ENCODE data around the gene SNED1. TPM values are rescaled to one million over a fixed set of nuclear protein-coding genes. Genes with fewer than 3 reads are reported as not detected.

The SNED1 gene
- total and polyA plus RNA-seq, 2 experiments from 2014 or later = 1.5 to 2.8 TPM

DNA sequence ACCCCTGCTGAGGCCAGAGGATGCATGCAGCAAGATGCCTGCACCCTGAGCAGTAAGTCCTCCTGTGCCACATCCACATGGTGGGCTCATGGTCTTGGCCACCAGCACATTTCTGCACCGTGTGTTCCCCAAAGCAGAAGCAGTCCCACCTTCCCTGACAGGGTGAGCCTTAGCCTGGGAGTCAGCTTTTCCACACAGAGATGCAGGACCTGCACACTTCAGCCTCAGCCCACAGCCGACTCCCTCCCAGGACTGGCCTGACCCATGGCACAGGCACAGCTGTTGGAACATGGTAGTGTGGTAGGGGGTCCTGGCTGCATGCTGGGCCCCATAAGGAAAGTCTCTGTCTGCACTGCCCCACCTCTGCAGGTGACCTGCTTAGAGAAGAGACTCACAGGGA, 5.0 kb downstream of the SNED1 start:
- H3K4me3 Mint-ChIP-seq = no peak overlapping the region
- H3K4me1 Mint-ChIP-seq = no peaks in the 10 kb centered on the region
- peaks cover 21% of the 10 kb centered on the region for H3K27me3 Mint-ChIP-seq (ENCODE audit: insufficient read depth, low read depth, poor library complexity)
- no peak overlapping the region for H3K4me3 ChIP-seq
- no peaks in the 10 kb centered on the region for H3K36me3 ChIP-seq (ENCODE audit: insufficient read depth)
- peaks cover 23% of the 10 kb centered on the region for H3K36me3 Mint-ChIP-seq (ENCODE audit: low read depth)
- peaks cover 18% of the 10 kb centered on the region for H3K27me3 ChIP-seq (ENCODE audit: insufficient read depth)
- no peak overlapping the region for H3K4me2 ChIP-seq
- no peaks in the 10 kb centered on the region for H3K4me1 ChIP-seq (ENCODE audit: insufficient read depth)
- H3K27ac Mint-ChIP-seq = no peak overlapping the region
- no peak for DNase-seq (ENCODE audit: low spot score)
- no peaks in the 10 kb centered on the region for H3F3A ChIP-seq (replicated peaks; ENCODE audit: low read depth)
- no peaks in the 10 kb centered on the region for H3K9me2 ChIP-seq (ENCODE audit: insufficient read depth)
- H3K79me2 ChIP-seq (replicated peaks; ENCODE audit: insufficient read depth) = no peaks in the 10 kb centered on the region
- ATAC-seq = no peak
- peaks cover 35% of the 10 kb centered on the region for H3K9me3 Mint-ChIP-seq
- H4K20me1 ChIP-seq (replicated peaks; ENCODE audit: insufficient read depth) = no peaks in the 10 kb centered on the region; the same call in 1 of the 2 replicates
- H2AFZ ChIP-seq = no peak overlapping the region
- H3K27ac ChIP-seq (ENCODE audit: low read depth) = no peak overlapping the region
- TF ChIP-seq JUNB (IDR thresholded peaks at IDR 0.05; ENCODE audit: unreplicated experiment) (no peak), STAT1 (IDR thresholded peaks at IDR 0.05; ENCODE audit: unreplicated experiment) (no peak), ZNF114 (CRISPR knock-in tag; IDR thresholded peaks at IDR 0.05) (no peak), EZH2phosphoT487 (IDR thresholded peaks at IDR 0.05; ENCODE audit: unreplicated experiment) (no peak), POLR2AphosphoS5 (IDR thresholded peaks at IDR 0.05; ENCODE audit: low read depth) (no peak), NANOG (IDR thresholded peaks at IDR 0.05; ENCODE audit: borderline replicate concordance) (no peak), ZNF331 (CRISPR knock-in tag; IDR thresholded peaks at IDR 0.05; ENCODE audit: low read depth) (no peak), EZH2 (IDR thresholded peaks at IDR 0.05; ENCODE audit: low read depth, unreplicated experiment) (no peak), CREB1 (CRISPR knock-in tag; IDR thresholded peaks at IDR 0.05; ENCODE audit: low read depth) (no peak)
- TF ChIP-seq, protein P1, sequence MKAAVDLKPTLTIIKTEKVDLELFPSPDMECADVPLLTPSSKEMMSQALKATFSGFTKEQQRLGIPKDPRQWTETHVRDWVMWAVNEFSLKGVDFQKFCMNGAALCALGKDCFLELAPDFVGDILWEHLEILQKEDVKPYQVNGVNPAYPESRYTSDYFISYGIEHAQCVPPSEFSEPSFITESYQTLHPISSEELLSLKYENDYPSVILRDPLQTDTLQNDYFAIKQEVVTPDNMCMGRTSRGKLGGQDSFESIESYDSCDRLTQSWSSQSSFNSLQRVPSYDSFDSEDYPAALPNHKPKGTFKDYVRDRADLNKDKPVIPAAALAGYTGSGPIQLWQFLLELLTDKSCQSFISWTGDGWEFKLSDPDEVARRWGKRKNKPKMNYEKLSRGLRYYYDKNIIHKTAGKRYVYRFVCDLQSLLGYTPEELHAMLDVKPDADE (IDR thresholded peaks at IDR 0.05) = no peak
- TF ChIP-seq, protein P2, sequence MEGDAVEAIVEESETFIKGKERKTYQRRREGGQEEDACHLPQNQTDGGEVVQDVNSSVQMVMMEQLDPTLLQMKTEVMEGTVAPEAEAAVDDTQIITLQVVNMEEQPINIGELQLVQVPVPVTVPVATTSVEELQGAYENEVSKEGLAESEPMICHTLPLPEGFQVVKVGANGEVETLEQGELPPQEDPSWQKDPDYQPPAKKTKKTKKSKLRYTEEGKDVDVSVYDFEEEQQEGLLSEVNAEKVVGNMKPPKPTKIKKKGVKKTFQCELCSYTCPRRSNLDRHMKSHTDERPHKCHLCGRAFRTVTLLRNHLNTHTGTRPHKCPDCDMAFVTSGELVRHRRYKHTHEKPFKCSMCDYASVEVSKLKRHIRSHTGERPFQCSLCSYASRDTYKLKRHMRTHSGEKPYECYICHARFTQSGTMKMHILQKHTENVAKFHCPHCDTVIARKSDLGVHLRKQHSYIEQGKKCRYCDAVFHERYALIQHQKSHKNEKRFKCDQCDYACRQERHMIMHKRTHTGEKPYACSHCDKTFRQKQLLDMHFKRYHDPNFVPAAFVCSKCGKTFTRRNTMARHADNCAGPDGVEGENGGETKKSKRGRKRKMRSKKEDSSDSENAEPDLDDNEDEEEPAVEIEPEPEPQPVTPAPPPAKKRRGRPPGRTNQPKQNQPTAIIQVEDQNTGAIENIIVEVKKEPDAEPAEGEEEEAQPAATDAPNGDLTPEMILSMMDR (conservative IDR thresholded peaks at IDR 0.05; ENCODE audit: low read depth in 2 of 2) = no peak
- TF ChIP-seq, protein P3, sequence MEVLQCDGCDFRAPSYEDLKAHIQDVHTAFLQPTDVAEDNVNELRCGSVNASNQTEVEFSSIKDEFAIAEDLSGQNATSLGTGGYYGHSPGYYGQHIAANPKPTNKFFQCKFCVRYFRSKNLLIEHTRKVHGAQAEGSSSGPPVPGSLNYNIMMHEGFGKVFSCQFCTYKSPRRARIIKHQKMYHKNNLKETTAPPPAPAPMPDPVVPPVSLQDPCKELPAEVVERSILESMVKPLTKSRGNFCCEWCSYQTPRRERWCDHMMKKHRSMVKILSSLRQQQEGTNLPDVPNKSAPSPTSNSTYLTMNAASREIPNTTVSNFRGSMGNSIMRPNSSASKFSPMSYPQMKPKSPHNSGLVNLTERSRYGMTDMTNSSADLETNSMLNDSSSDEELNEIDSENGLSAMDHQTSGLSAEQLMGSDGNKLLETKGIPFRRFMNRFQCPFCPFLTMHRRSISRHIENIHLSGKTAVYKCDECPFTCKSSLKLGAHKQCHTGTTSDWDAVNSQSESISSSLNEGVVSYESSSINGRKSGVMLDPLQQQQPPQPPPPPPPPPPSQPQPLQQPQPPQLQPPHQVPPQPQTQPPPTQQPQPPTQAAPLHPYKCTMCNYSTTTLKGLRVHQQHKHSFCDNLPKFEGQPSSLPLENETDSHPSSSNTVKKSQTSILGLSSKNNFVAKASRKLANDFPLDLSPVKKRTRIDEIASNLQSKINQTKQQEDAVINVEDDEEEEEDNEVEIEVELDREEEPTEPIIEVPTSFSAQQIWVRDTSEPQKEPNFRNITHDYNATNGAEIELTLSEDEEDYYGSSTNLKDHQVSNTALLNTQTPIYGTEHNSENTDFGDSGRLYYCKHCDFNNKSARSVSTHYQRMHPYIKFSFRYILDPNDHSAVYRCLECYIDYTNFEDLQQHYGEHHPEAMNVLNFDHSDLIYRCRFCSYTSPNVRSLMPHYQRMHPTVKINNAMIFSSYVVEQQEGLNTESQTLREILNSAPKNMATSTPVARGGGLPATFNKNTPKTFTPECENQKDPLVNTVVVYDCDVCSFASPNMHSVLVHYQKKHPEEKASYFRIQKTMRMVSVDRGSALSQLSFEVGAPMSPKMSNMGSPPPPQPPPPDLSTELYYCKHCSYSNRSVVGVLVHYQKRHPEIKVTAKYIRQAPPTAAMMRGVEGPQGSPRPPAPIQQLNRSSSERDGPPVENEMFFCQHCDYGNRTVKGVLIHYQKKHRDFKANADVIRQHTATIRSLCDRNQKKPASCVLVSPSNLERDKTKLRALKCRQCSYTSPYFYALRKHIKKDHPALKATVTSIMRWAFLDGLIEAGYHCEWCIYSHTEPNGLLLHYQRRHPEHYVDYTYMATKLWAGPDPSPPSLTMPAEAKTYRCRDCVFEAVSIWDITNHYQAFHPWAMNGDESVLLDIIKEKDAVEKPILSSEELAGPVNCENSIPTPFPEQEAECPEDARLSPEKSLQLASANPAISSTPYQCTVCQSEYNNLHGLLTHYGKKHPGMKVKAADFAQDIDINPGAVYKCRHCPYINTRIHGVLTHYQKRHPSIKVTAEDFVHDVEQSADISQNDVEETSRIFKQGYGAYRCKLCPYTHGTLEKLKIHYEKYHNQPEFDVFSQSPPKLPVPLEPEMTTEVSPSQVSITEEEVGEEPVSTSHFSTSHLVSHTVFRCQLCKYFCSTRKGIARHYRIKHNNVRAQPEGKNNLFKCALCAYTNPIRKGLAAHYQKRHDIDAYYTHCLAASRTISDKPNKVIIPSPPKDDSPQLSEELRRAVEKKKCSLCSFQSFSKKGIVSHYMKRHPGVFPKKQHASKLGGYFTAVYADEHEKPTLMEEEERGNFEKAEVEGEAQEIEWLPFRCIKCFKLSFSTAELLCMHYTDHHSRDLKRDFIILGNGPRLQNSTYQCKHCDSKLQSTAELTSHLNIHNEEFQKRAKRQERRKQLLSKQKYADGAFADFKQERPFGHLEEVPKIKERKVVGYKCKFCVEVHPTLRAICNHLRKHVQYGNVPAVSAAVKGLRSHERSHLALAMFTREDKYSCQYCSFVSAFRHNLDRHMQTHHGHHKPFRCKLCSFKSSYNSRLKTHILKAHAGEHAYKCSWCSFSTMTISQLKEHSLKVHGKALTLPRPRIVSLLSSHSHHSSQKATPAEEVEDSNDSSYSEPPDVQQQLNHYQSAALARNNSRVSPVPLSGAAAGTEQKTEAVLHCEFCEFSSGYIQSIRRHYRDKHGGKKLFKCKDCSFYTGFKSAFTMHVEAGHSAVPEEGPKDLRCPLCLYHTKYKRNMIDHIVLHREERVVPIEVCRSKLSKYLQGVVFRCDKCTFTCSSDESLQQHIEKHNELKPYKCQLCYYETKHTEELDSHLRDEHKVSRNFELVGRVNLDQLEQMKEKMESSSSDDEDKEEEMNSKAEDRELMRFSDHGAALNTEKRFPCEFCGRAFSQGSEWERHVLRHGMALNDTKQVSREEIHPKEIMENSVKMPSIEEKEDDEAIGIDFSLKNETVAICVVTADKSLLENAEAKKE (CRISPR knock-in tag; IDR thresholded peaks at IDR 0.05) = no peak
- TF ChIP-seq, protein P4, sequence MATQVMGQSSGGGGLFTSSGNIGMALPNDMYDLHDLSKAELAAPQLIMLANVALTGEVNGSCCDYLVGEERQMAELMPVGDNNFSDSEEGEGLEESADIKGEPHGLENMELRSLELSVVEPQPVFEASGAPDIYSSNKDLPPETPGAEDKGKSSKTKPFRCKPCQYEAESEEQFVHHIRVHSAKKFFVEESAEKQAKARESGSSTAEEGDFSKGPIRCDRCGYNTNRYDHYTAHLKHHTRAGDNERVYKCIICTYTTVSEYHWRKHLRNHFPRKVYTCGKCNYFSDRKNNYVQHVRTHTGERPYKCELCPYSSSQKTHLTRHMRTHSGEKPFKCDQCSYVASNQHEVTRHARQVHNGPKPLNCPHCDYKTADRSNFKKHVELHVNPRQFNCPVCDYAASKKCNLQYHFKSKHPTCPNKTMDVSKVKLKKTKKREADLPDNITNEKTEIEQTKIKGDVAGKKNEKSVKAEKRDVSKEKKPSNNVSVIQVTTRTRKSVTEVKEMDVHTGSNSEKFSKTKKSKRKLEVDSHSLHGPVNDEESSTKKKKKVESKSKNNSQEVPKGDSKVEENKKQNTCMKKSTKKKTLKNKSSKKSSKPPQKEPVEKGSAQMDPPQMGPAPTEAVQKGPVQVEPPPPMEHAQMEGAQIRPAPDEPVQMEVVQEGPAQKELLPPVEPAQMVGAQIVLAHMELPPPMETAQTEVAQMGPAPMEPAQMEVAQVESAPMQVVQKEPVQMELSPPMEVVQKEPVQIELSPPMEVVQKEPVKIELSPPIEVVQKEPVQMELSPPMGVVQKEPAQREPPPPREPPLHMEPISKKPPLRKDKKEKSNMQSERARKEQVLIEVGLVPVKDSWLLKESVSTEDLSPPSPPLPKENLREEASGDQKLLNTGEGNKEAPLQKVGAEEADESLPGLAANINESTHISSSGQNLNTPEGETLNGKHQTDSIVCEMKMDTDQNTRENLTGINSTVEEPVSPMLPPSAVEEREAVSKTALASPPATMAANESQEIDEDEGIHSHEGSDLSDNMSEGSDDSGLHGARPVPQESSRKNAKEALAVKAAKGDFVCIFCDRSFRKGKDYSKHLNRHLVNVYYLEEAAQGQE (IDR thresholded peaks at IDR 0.05; ENCODE audit: unreplicated experiment) = no peak

Measured in GM23338 (cell line).